ENCODE data around the gene IQSEC1.

DNA sequence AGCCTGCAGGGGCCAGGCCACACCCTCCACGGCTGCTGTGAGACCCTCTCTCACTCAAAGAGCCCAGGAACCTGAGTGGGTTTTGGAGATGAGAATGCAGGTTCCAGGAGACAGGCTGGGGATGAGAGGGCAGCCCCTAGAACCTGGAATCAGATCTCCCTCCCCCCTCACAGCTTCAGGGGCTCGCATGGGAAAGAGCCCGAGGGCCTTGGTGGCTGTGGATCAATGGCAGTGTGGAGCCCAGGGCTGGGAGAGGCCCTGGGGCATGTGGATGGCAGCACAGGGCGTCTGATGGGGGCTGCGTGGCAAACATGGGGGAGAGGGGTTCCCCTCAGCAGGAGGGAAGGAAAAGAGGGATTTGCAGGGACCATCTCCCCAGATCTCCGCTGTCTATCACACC lies 119.0 kb downstream of the IQSEC1 start:
- no peak for TF ChIP-seq CTCF (IDR thresholded peaks at IDR 0.05)
- TF ChIP-seq POLR2A (IDR thresholded peaks at IDR 0.05): no peak

Data from Peyer's patch (tissue), 4 donors.